CD4-positive, alpha-beta T cell treated with Interferon alpha-2 for 1 hour (primary cell): ENCODE results near the gene GALK1.

Experiments
- DNase-seq, 2 donors: peaks; one replicate each; pipeline ENCODE4 v3.0.0-alpha.2; 2020 to 2022

GALK1 gene

GRCh38 chr17:75724016-75725003 is 40.7 kb downstream of the GALK1 start:
- no peak for DNase-seq

GRCh38 chr17:75723171-75723930 is 41.6 kb downstream of the GALK1 start:
- no peak for DNase-seq

- DNase-seq = no peak
These were observed 42.4 kb downstream of the GALK1 start for GRCh38 chr17:75722542-75723095.

GRCh38 chr17:75722076-75722475 is 42.9 kb downstream of the GALK1 start:
- DNase-seq = no peak

- DNase-seq = no peak
These were observed 43.5 kb downstream of the GALK1 start for GRCh38 chr17:75721463-75722011.

GRCh38 chr17:75720656-75721462 is 44.1 kb downstream of the GALK1 start, which contains the start of gene ITGB4:
Gene ITGB4 (plus strand): TSS chr17:75721459. CDS start chr17:75724704, 3,245 bp downstream.
- peak; percentile 53 to 75 for DNase-seq

GRCh38 chr17:75719732-75720131 is 45.3 kb downstream of the GALK1 start:
- no peak for DNase-seq

GRCh38 chr17:75712446-75712845 is 52.5 kb downstream of the GALK1 start:
- no peak for DNase-seq
